HG03520 (cell line): ENCODE measurements around the gene BLOC1S5.

Experiments used
- ATAC-seq: cut with Tn5 transposase; IDR thresholded peaks from one replicate; pipeline ENCODE4 v1.9.1; 2021; ENCODE audit warnings: mild to moderate bottlenecking, moderate library complexity; ENCODE audit not compliant: unreplicated experiment

BLOC1S5 gene, protein sequence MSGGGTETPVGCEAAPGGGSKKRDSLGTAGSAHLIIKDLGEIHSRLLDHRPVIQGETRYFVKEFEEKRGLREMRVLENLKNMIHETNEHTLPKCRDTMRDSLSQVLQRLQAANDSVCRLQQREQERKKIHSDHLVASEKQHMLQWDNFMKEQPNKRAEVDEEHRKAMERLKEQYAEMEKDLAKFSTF

DNA sequence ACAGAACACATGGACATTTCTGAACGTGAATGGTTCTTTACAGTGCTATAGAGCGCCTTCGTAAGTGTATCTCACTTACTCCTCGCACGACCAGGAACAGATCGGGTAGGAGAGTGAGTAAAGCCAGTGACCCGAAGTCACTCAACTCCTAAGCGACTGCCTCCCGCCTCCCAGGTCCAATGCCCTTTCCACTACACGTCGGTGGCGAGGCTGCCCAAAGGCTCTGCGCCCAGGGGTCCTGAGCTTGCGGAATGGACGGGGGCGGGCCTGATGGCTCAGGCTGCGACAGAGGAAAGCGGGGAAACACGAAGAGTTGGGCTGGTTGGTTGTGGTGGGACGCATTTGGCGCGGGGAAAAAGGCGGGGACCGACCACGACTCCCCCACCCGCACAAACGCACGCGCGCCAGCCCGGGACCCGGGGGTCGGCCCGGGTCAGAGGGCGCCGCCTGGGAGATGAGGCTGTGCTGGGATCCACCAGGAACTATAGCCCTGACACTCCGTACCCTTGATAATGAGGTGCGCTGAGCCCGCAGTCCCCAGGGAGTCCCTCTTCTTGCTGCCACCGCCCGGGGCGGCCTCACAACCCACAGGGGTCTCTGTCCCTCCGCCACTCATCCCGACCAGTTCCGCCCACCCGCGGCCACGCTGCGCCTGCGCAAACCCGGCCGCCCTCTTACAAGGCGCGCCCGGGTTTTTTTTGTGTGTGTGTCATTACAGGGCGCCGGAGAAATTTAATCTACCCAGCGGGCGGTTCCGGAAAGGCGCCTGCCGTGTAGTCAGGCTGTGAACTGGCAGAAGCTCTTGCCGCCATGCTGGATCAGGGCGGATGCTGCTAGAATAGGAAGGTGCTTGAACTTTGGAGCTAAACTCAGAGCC lies at the start of gene BLOC1S5:
TSS of gene BLOC1S5 (minus strand) at position 629 of the 877 bp plus-strand sequence. CDS start at position 616, 13 bp downstream.
- peak; percentile 87 for ATAC-seq

DNA sequence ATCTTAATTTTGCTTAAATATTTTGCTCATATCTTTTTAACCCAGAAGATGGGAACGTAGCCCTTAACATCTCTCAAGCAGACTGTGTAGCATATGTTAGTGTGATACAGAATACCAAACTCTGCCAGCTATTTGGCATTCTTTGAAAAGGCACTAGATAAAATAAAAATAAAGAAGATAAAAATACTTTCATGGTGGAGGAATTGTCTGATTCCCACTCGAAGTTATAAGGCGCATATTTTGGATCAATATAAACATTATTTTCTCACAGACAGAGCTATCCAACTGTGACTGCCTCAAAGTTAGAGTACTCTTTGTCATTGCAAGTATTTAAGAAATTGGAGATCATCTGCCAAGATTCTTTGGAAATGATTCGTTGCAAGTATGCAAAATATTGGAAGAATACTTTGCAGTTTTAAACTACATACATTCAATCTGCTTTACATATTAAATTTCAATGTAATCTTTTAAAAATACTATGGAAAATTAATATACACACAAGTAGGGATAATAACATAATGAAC lies 49.0 kb upstream of the BLOC1S5 start:
- no peak for ATAC-seq

DNA sequence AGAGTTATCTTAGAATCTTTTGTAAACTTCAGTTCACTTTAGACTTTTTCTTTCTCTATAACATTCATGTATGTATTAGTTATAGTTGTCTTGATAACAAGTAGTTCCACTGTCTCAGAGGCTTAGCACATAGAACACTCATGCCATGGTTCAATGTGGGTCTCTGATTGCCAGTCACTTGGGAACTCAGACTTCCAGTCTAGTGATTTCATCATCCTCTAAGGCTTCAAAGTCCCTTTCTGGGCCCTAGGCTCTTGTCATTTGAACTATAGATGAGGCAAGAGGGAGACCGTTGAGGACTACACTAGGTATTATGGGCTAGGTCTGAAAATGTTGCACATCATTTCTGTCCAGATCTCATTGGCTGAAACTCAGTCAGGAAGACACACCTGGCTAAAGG lies 46.5 kb upstream of the BLOC1S5 start:
- peak; percentile 11 for ATAC-seq

DNA sequence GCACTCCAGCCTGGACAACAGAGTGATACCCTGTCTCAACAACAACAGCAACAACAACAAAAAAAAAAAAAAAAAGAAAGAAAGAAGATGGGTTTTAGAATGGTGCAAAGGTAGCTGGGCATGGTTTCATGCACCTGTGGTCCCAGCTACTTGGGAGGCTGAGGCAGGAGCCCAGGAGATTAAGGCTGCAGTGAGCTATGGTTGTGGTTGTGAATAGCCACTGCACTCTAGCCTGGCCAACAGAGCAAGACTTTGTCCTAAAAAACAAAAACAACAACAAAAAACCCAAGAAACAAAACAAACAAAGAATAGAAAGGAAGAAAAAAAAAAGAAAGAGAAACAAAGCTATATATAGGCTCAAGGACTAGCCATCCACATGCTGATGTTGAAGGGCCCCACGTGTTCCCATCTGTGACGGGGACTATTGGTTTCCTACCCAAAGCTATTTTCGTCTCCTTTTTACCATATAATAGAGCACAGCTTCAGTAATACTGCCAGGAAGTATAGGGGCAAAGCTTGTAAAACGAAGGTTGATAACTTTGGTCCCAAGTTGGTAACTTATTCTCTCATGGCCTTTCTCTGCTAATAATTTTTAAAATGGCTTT lies 46.0 kb upstream of the BLOC1S5 start:
- ATAC-seq, result peak; percentile 76

DNA sequence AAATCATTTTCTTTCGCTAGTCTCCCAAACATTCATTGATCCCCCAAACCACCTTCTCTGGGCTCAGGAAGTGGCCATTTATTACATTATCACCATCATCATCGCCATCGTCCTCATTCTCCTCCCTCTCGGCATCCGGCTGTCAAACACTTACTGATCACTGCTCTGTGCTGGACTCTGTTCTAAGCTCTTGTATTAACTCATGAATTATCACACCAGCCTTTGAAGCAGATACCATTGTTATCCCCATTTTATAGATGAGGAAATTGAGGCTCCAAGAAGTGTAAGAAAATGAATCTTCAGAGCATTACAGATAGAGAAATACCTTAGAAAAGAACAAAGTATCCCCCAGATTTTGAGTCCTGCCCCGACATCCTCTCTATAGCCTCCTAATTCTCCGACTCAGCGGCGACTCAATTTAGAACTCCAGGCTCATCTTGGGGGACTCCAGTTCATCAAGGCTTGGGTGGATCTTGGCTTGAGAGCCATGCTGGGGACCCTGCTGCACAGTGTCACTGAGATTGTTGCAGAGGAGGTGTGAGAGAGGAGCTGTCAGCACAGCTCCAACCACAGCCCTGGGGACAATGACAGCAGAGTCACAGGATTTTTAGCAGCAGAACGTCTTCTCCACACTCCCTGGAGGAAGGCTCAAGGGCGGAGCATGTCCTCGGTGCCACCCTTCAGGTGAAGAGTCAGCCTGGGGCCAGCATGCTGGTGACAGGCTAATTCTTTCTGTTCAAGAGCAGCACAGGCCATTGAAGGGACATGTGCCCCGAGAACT lies 44.8 kb upstream of the BLOC1S5 start:
- no peak for ATAC-seq

DNA sequence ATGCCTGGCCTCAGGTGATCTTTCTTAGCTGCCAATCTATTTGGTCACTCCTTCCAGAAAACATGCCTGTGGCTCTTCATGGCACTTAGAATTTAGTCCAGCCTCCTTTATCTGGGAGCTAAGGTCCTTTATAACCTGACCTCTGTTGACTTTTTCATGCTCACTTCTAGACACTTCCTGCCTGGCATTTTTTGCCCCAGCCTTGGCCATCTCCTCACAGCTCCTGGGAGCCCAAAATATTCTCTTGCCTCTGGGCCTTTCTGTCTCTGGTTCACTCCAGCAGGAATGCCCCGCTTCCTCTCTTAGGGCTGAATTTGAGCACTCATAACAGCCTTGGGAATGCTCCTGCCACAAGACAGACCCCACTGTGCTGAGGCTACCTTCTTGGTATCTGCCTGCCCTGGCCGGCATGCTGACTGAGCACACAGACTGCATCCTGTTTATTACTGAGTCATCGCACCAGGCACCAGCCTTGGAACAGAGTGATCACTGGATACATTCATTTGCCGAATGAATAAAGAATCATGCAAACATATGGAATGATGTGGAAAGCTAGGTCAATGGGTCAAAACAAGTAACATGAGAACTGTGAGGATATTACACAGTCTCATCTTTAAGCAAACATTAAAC lies 44.0 kb upstream of the BLOC1S5 start:
- ATAC-seq, result no peak

DNA sequence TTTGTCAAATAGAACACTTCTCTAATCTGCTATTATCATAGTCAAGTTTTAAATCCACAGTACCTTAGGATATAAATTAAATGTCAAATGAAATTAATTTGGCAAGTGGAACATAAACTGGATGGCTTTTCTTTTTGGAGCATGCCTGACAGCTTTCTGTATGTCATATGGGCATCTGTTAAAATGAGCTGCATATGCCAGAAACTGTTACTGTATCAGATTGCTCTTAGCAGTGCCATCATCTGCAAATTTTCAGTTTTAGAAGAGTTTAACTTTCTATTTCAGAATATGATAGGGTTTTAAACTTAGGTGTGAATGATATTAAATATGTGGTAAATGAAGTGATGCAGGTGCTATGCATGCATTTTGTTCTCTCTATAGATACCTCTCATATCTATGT lies 41.6 kb upstream of the BLOC1S5 start:
- ATAC-seq, result no peak

DNA sequence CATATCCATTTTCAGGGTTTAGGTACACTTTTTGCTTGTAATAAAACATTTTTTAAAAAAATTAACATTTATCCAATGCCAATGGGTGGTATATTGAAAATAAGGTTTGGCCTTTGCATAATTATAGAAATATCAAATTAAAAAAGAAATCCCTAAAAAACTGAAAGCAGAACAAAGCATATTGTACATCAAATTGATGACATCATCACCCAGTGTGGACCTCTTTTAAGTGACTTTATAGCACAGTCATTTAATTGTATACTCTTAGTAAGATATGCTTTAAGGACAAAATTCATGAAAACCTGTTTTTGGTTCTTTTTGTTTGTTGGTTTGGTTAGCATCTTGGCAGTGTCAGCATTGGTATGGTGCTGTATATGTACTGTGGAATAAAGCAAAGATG lies 39.5 kb upstream of the BLOC1S5 start:
- ATAC-seq, result no peak

DNA sequence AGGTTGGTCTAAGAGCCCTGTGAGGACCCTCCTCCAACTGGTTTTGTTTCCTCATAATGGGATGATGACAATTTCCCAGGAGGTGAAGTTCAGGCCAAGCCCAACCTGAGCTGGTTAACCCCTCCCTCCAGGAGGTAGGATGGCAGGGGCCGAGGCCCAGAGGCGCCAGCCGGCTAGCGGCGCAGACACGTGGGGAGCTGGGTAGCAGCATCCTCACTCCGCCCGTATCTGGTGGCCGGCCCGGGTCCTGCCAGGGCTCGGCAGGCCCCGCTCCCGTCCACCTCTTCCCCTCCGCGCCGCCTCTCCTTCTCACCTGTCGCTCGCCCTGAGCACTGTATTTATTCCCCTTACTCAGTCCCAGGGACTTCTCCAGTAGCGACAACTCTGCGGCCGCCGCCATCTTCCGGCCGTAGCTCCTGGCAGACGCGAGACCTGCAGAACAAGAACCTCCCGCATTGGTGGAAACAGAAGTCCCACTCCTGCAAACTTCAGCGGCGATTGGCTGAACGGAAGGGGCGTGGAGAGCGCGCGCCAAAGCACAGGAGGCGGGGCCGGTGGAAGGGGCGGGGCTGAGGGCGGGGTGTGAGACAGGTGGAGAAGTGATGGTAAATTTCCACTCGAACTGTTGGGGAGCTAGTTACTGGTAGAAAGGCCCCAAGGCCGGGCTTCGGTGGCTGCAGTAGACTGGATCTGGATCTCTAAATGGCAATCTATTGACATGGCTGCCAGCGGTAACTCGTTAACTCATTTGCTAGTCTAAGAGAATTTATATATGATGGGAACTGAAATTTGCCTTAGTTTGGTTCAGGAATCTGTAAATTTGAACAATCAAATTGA lies 38.2 kb upstream of the BLOC1S5 start, which contains the start of gene EEF1E1:
TSS of gene EEF1E1 (minus strand) at position 427 of the 837 bp plus-strand sequence. CDS start at position 400, 27 bp downstream.
- peak; percentile 99 for ATAC-seq

DNA sequence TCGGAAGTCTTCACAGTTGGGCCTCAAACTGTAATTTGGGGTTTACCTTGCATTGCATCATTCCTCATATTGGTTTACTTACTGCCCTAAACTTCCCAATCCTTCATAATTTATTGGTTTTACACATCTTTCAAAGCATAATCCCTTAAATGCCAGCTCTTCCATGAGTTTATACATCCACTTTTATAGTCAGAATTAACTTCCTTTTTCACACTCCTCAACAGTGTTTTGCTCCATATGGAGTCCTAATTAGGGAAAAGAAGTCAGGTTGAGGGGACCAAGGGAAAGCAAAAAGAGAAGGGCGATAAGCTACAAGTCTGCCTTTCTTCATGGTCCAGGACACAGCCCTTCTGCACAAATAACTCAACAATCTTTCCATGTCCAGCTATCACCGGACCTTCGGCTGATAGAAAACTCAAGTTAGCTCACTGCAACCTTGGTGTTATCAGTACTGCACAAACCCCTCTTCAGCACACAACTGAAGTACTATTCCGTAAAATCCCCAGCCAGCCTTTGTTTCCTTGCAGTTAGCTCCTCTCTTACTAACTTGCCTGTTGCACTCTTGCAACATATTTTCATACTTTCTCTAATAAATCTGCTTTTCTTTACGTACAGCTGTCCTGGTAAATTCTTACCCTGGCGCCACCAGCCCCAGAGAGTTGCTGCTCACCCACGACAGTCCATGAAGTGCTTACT lies 36.1 kb upstream of the BLOC1S5 start:
- ATAC-seq, result no peak

DNA sequence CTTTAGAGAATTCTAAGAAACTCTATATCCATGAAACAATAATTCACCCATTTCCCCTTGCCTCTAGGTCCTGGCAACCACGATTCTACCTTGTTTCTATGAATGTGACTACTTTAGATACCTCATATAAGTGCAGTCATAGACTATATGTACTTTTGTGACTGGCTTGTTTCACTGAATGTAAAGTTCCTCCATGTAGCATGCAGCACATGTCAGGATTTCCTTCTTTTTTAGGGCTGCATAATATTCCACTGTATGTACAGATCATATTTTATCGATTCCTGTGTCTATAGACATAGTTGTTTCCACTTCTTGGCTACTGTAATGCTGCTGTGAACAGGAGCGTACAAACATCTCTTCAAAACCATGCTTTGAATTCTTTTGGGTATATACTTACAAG lies 26.5 kb upstream of the BLOC1S5 start:
- no peak for ATAC-seq

DNA sequence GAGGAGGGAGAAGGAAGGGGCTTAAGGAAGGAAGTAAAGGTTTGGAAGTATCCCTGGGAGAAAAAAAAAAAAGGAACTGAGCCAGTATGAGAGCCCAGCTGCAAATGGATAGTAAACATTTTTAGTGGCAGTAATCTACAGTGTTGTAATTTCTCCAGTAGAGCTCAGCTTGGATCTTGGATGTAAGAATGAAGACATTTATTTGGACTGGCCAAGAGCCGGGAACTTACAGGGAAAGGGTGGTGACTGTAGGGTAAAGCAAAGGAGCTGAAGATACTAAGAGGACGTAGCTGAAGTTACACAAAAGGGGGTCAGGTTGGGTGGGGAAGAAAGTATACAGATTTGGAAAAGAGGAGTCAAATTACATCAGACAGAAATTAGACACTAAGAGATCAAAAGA lies 24.7 kb upstream of the BLOC1S5 start:
- no peak for ATAC-seq

DNA sequence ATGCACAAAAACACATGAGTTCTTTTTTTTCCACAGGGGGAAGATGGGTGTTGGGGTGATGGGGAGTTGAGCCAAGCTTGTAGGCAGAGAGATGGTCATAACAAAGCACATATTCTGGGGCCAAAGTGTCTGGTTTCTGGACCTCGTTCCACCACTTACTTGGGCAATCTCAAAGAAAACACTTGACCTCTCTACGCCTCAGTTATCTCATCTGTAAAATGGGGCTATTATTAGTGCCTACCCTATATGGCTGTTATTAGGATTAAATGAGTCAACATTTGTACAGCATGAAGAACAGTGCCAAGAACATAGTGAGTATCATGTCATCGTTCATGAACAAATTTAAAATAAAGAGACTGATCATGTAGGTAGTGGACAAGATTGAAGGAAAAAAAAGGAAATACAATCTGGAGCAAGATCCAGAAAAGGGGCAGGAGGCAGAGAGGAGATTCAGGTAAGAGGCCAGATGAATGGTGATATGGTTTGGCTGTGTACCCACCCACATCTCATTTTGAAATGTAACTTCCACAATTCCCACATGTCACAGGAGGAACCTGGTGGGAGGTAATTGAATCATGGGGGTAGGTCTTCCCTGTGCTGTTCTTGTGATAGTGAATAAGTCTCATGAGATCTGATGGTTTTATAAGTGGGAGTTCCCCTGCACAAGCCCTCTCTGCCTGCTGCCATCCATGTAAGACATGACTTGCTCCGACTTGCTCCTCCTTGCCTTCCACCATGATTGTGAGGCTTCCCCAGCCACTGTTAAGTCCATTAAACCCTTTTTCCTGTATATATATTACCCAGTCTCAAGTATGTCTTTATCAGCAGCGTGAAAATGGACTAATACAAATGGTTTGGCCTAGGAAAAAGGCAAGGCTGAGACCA lies 23.9 kb upstream of the BLOC1S5 start:
- no peak for ATAC-seq

DNA sequence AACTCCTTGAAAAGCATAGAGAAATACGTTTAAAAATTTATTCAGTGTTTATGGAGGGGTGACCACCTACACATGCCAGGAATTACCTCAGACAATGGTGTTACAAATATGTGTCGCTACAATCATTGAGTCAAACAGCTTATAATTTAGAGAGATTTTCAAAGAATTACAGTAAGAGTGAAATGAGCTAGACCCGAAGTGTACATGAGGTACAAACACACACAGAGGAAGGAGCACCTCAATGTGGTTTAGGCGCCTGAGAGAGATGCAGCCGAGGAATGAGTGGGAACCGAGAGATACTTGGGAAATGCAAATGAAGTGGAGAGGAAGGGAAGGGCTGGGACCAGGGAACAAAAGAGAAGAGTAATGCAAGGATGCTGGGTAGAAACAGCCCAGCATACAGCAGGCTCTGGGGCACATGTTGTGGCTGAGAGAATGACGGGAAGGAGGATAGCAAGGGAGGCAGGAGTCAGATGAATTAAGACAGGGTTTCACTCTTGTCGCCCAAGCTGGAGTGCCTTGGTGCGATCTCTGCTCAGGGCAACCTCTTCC lies 22.6 kb upstream of the BLOC1S5 start:
- ATAC-seq, result no peak

DNA sequence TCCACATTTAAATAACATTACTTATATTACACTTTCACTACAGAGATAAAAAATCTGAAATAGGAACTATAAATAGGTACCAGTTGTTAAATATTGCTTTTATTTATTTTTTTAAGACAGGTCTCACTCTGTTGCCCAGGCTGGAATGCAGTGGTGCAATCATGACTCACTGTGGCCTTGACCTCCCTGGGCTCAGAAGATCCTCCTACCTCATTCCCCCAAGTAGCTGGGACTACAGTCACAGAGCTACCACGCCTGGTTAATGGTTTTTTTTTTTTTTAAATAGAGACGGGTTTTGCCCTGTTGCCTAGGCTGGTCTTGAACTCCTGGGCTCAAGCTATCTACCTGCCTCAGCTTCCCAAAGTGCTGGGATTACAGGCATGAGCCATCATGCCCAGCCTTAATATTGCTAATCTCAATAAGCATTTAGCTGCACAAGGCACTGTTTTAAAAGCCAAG lies 20.9 kb upstream of the BLOC1S5 start:
- ATAC-seq, result no peak

DNA sequence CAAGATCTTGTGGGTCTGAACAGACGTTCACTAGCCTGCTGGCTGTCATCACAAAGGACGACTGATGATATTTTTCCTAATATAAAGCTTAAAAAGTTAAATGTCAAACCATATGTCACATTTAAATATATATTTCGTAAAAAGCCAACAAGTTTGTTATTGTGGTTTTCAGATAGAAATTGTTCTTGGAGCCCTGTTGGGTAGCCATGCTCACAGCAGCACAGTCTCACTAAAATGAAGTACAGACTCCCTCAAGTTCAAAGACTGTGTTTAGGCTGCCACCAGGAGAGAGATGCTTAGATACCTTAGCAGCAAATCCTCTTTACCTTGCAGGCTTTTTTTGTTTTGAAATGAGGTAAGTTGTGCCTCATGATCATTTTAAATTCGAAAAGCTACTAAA lies 20.4 kb upstream of the BLOC1S5 start:
- no peak for ATAC-seq
